ENCODE results near the gene RANBP1. TPM values are rescaled to one million over a fixed set of nuclear protein-coding genes. Genes with fewer than 3 reads are reported as not detected.
A peak's percentile ranks its signal among the peaks of the same experiment; 100 is the strongest.
"Not testable (repeated sequence)": the region's sequence is repeated elsewhere in the genome, so short reads cannot be mapped to it uniquely, and the experiment has no call there.

Gene RANBP1
- total and polyA plus RNA-seq, 9 of the 15 experiments (the other 6 are each of a cell fraction or from before 2014, with no cell fraction given): 162 to 2,891 (median 1,289) TPM

DNA sequence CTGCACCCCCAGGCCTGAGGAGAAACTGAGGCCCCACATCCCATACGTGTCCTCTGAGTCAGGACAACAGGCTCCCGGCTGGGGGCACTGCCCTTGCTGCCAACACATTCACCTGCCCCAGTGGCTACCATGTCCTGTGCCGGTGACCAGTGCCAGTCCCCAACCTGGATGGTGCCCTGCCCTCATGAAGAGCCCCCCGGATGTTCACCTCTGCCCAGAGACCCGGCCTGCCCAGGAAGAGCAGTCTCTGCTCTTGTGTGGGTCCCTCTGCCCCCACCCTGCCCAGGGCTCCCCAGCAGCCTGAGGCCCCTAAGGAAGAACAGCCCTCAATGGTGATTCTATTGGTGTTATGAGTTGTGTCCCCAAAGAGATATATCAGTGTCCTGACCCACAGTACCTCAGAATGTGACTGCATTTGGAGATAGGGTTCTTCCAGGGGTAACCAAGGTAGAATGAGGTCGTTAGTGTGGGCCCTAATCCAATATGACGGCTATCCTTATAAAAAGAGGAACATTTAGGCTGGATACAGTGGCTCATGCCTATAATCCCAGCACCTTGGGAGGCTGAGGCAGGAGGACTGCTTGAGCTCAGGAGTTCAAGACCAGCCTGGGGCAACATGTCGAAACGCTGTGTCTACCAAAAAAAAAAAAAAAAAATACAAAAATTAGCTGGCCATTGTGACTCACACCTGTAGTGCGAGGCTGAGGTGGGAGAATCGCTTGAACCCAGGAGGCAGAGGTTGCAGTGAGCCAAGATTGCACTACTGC, 49.1 kb upstream of the RANBP1 start (continued):
- TF ChIP-seq POLR2G (IDR thresholded peaks at IDR 0.05; ENCODE audit: low read depth, low read length): peak; percentile 45; the same call in 1 of the 2 replicates

DNA sequence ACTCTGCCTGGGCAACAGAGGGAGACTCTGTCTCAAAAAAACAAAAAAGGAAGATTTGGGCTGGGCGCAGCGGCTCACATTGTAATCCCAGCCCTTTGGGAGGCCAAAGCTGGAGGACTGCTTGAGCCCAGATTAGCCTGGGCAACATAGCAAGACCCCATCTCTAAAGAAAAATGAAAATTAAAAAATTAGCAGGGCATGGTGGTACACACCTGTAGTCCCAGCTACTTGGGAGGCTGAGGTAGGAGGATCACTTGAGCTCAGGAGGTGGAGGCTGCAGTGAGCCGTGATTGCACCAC, 48.6 kb upstream of the RANBP1 start:
- POLR2A ChIA-PET: interaction anchor here (1.2 to 7.0 kb wide), 4 partner anchors 7 to 22 kb away, joined by 4 to 77 read pairs (median 4); no protein-coding TSS in a partner anchor
- not testable (repeated sequence) for FAIRE-seq

More for the DNA sequence above, 48.6 kb upstream of the RANBP1 start:
- ATAC-seq; CTCF ChIA-PET (ENCODE audit: low intra/inter-chr PET ratio); H3K9ac ChIP-seq (ENCODE audit: insufficient read depth in 1 of 2, low read depth in 2 of 2, low read length in 2 of 2); H3K27me3 ChIP-seq (ENCODE audit: control insufficient read depth in 2 of 2, insufficient read depth in 2 of 2, low read length in 2 of 2); DNase-seq (ENCODE audit: extremely low read depth in 1 of 4, low spot score in 3 of 4); H3K4me3 ChIP-seq; H3K9me3 ChIP-seq (replicated peaks; ENCODE audit: control insufficient read depth, insufficient read depth, low read depth, low read length); H3K79me2 ChIP-seq (ENCODE audit: control insufficient read depth, insufficient read depth, low read length); H3K4me2 ChIP-seq (ENCODE audit: insufficient read depth, low read length); BruUV-seq (replicated peaks); H3K27ac ChIP-seq (ENCODE audit: extremely low read depth, low read depth, low read length); H2AFZ ChIP-seq (ENCODE audit: low read depth, low read length); intact Hi-C loops (cut with micrococcal nuclease); in situ Hi-C loops (cut with MboI); H3K9me1 ChIP-seq (ENCODE audit: control insufficient read depth, insufficient read depth, low read length): not testable (repeated sequence)
- Histone ChIP-seq H3K36me3 (ENCODE audit: control insufficient read depth, insufficient read depth, low read length) (peaks cover 27% of the 10 kb centered on the region; the same call in 2 of the 3 replicates), H3K4me1 (replicated peaks in 1 of 2; ENCODE audit: control insufficient read depth in 2 of 2, insufficient read depth in 2 of 2, low read length in 2 of 2) (peaks cover 27 to 53% of the 10 kb centered on the region in 2 experiments), H4K20me1 (replicated peaks; ENCODE audit: control insufficient read depth, insufficient read depth, low read length) (0 out of 2 replicates have a peak, but pooled peaks cover 12% of the 10 kb centered on the region)
- 0 out of 2 replicates have a peak, but pooled peaks have one; percentile 25 for TF ChIP-seq SMC3 (conservative IDR thresholded peaks at IDR 0.05; ENCODE audit: insufficient read depth, low read depth, low read length)
- TF ChIP-seq POLR2B (IDR thresholded peaks at IDR 0.05; ENCODE audit: low read depth, partially characterized antibody): peak; percentile 45
- peak; percentile 34; the same call in 1 of the 2 replicates for TF ChIP-seq POLR2A (conservative IDR thresholded peaks at IDR 0.05)
- TF ChIP-seq ARNT (IDR thresholded peaks at IDR 0.05): 0 out of 4 replicates have a peak, but pooled peaks of 1 of the 2 experiments have one; percentile 18
- TF ChIP-seq CEBPB (tag; IDR thresholded peaks at IDR 0.05): 0 out of 2 replicates have a peak, but pooled peaks have one; percentile 37
- TF ChIP-seq POLR2G (IDR thresholded peaks at IDR 0.05; ENCODE audit: low read depth, low read length): peak; percentile 20; the same call in 1 of the 2 replicates
- 0 out of 2 replicates have a peak, but pooled peaks have one; percentile 49 for TF ChIP-seq PTBP1 (IDR thresholded peaks at IDR 0.05; ENCODE audit: low read depth, low read length)
- 0 out of 4 replicates have a peak, but pooled peaks of 1 of the 2 experiments have one; percentile 49 for TF ChIP-seq KDM4B (IDR thresholded peaks at IDR 0.05; ENCODE audit: borderline replicate concordance in 2 of 2, low read depth in 1 of 2)
- 0 out of 2 replicates have a peak, but pooled peaks have one; percentile 44 for TF ChIP-seq ZNF253 (CRISPR knock-in tag; conservative IDR thresholded peaks at IDR 0.05)
- peak; percentile 75 for TF ChIP-seq SMARCA5 (IDR thresholded peaks at IDR 0.05)
- TF ChIP-seq TCF7 (IDR thresholded peaks at IDR 0.05; ENCODE audit: borderline replicate concordance): peak; percentile 33; the same call in 1 of the 2 replicates
- TF ChIP-seq BCOR (IDR thresholded peaks at IDR 0.05): peak; percentile 80
- 92% methylated on average over 3 of the region's 3 CpGs for WGBS (ENCODE audit: insufficient coverage, low coverage, missing lambda C conversion rate)

Measured in K562 (cell line).